ENCODE data around the gene PDLIM3. TPM values are rescaled to one million over a fixed set of nuclear protein-coding genes. Genes with fewer than 3 reads are reported as not detected.

The PDLIM3 gene
- total RNA-seq, 2 experiments from 2014 or later: not detected

DNA sequence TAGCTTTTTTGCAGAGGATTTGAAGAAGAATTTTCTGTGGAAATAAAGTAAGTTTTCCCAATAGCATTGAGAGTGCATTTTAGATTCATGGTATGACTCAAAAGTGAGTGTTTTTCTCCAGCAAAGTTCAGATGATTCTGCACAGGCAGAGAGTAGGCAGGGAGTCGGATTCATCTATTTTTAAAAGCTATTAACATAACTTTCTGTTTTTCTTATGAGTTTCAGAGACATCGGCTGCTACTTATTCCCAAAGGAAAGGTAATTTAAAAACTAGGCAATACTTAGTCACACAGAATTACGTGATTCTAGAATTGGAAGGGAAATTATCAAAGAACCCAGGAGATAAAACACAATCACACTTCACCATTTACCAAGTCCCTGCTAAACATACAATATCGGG lies 68.2 kb downstream of the PDLIM3 start:
- no peaks in the 10 kb centered on the region for H3K9me3 Mint-ChIP-seq
- POLR2A ChIA-PET: no interaction called here
- H3K27ac Mint-ChIP-seq: no peak overlapping the region
- peaks cover 53% of the 10 kb centered on the region for H3K27me3 Mint-ChIP-seq
- no peak for ATAC-seq (ENCODE audit: low read depth)
- no peaks in the 10 kb centered on the region for H3K36me3 Mint-ChIP-seq
- peaks cover 7% of the 10 kb centered on the region for H3K4me1 Mint-ChIP-seq
- DNase-seq: no peak
- H3K4me3 Mint-ChIP-seq: no peak overlapping the region

DNA sequence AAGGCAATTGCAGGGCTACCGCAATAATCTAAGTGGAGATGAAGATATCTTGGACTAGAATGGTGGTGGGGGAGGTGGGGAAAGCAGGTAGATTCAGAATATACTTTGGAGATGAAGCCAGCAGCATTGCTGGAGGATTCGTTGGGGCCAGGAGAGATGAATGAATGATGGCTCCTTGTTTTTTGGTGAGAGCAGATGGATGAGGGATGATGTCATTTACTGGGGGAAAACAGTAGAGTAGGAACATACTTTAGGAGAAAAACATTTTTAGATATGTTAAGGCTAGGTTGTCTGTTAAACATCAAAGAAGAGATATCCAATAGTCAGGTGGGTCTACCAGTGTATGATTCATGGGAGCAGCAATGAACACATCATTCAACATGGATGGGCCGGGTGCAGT lies 69.6 kb downstream of the PDLIM3 start:
- Mint-ChIP-seq H3K36me3 (no peaks in the 10 kb centered on the region), H3K4me1 (peaks cover 4% of the 10 kb centered on the region), H3K4me3 (no peak overlapping the region), H3K9me3 (no peaks in the 10 kb centered on the region), H3K27ac (no peak overlapping the region), H3K27me3 (peaks cover 50% of the 10 kb centered on the region)
- POLR2A ChIA-PET: no interaction called here
- DNase-seq (no peak), ATAC-seq (ENCODE audit: low read depth) (no peak)

GRCh38 chr4:185464887-185465286 lies 70.4 kb downstream of the PDLIM3 start:
- Mint-ChIP-seq H3K9me3 (no peaks in the 10 kb centered on the region), H3K36me3 (no peaks in the 10 kb centered on the region), H3K27ac (no peak overlapping the region), H3K27me3 (peaks cover 44% of the 10 kb centered on the region), H3K4me1 (no peaks in the 10 kb centered on the region), H3K4me3 (no peak overlapping the region)
- POLR2A ChIA-PET: no interaction called here
- no peak for DNase-seq
- ATAC-seq (ENCODE audit: low read depth): no peak

- H3K4me1 Mint-ChIP-seq: no peaks in the 10 kb centered on the region
- H3K27me3 Mint-ChIP-seq: peaks cover 37% of the 10 kb centered on the region
- no peak overlapping the region for H3K4me3 Mint-ChIP-seq
- no peak for DNase-seq
- H3K27ac Mint-ChIP-seq: no peak overlapping the region
- POLR2A ChIA-PET: no interaction called here
- no peaks in the 10 kb centered on the region for H3K36me3 Mint-ChIP-seq
- ATAC-seq (ENCODE audit: low read depth): no peak
- H3K9me3 Mint-ChIP-seq: no peaks in the 10 kb centered on the region
Measured at GRCh38 chr4:185464183-185464582, 71.1 kb downstream of the PDLIM3 start.

GRCh38 chr4:185463541-185463940 lies 71.8 kb downstream of the PDLIM3 start:
- Mint-ChIP-seq H3K4me1 (no peaks in the 10 kb centered on the region), H3K27ac (no peak overlapping the region), H3K9me3 (no peaks in the 10 kb centered on the region), H3K4me3 (no peak overlapping the region), H3K27me3 (peaks cover 33% of the 10 kb centered on the region), H3K36me3 (no peaks in the 10 kb centered on the region)
- ATAC-seq (ENCODE audit: low read depth) (no peak), DNase-seq (no peak)
- POLR2A ChIA-PET: no interaction called here

- no peak overlapping the region for H3K4me3 Mint-ChIP-seq
- peaks cover 27% of the 10 kb centered on the region for H3K27me3 Mint-ChIP-seq
- no peak for DNase-seq
- no peaks in the 10 kb centered on the region for H3K36me3 Mint-ChIP-seq
- H3K4me1 Mint-ChIP-seq: no peaks in the 10 kb centered on the region
- no peak overlapping the region for H3K27ac Mint-ChIP-seq
- POLR2A ChIA-PET: no interaction called here
- no peaks in the 10 kb centered on the region for H3K9me3 Mint-ChIP-seq
- no peak for ATAC-seq (ENCODE audit: low read depth)
Measured at GRCh38 chr4:185461565-185461964, 73.7 kb downstream of the PDLIM3 start.

DNA sequence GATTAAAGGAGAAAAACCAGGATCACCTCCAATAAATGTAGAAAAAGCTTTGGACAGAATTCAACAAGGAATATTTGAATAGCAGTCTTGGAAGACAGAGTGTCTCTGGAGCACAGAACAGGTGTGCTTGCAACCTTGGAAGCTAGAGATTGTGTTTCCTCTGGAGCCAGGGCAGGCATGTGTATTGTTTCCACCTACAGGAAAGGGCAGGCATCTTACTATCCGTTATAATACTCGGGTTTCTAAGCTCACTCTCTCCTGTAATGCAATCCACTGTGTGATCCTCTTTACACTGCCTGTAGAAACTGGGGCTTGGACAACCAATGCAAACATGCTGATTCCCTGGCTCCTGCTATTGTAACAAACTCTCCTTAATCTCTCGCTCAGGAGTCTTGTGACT lies 78.2 kb downstream of the PDLIM3 start:
- POLR2A ChIA-PET: no interaction called here
- Mint-ChIP-seq H3K4me1 (no peaks in the 10 kb centered on the region), H3K27me3 (peaks cover 8% of the 10 kb centered on the region), H3K4me3 (no peak overlapping the region), H3K9me3 (no peaks in the 10 kb centered on the region), H3K27ac (no peak overlapping the region), H3K36me3 (no peaks in the 10 kb centered on the region)
- ATAC-seq (ENCODE audit: low read depth) (no peak), DNase-seq (no peak)

DNA sequence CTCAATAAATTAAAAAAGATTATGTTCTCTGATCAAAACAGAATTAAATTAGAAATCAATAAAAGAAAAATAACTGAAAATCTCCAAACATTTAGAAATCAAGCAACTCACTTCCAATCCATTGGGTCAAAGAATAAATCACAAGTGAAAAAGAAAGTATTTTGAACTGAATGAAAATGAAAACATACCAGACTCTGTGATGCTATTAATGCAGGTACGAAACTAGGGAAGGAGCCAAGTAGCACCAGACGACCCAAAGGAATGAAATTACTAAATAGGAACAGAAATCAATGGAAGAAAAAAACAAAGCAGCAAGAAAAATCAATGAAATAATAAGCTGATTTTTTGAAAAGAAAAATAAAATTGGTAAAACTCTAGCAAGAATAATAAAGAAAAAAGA lies 79.2 kb downstream of the PDLIM3 start:
- POLR2A ChIA-PET: no interaction called here
- no peak for DNase-seq
- Mint-ChIP-seq H3K4me3 (no peak overlapping the region), H3K27ac (no peak overlapping the region), H3K36me3 (no peaks in the 10 kb centered on the region), H3K27me3 (peaks cover 8% of the 10 kb centered on the region), H3K4me1 (no peaks in the 10 kb centered on the region), H3K9me3 (no peaks in the 10 kb centered on the region)
- no peak for ATAC-seq (ENCODE audit: low read depth)

Other genes with a start within 250 kb of the PDLIM3 start
- under 1 TPM; 0.71 to 0.78 TPM for gene LRP2BP, start 139.6 kb downstream of the PDLIM3 start, total RNA-seq
- gene ANKRD37, start 138.7 kb downstream of the PDLIM3 start, total RNA-seq: 1 to 10 TPM; 7.4 to 8.1 TPM
- gene UFSP2, start 109.5 kb downstream of the PDLIM3 start, total RNA-seq: 10 to 100 TPM; 19.8 to 24.1 TPM
- under 1 TPM; 0.11 to 0.19 TPM for gene CCDC110, start 63.8 kb downstream of the PDLIM3 start, total RNA-seq

Data from activated naive CD8-positive, alpha-beta T cell treated with anti-CD3 and anti-CD28 coated beads, Interleukin-2, amount 10 ng/mL, durations not matched to agents 7 days and 5 days (primary cell).